SK-N-DZ (cell line): ENCODE measurements around the gene PAFAH1B2. TPM values are rescaled to one million over a fixed set of nuclear protein-coding genes. Genes with fewer than 3 reads are reported as not detected.
"Not testable (repeated sequence)": the region's sequence is repeated elsewhere in the genome, so short reads cannot be mapped to it uniquely, and the experiment has no call there.

Experiments
- DNase-seq: peaks from one replicate; pipeline ENCODE4 v3.0.0-alpha.2; 2015; ENCODE audit warnings: low spot score
- polyA plus RNA-seq, 2 experiments: library from polyadenylated mRNA; depleted of rRNA; stranded (reverse); fragments of >200 nt; gene quantifications; 2 replicates each; pipeline ENCODE4 v1.2.3, GENCODE V29; 2014

Gene PAFAH1B2
- polyA plus RNA-seq (2014; cell fraction: cytosol; rRNA removed): 32.6 and 33.7 TPM in 2 replicates
- 8.5 and 11.4 TPM in 2 replicates for polyA plus RNA-seq (2014; cell fraction: nucleus; rRNA removed)

- DNase-seq: peak; percentile 87
These were observed at the start of gene PAFAH1B2 for GRCh38 chr11:117143871-117144476. Gene PAFAH1B2 (plus strand): TSS chr11:117144287. CDS start chr11:117152448, 8,161 bp downstream.

- DNase-seq: no peak
These were observed 49.3 kb upstream of the PAFAH1B2 start for GRCh38 chr11:117094776-117095175.

- DNase-seq: no peak
These were observed 48.6 kb upstream of the PAFAH1B2 start for GRCh38 chr11:117095284-117096161.

GRCh38 chr11:117096201-117096991 lies 47.7 kb upstream of the PAFAH1B2 start:
- DNase-seq: no peak

GRCh38 chr11:117097014-117097388 lies 47.1 kb upstream of the PAFAH1B2 start:
- no peak for DNase-seq

DNA sequence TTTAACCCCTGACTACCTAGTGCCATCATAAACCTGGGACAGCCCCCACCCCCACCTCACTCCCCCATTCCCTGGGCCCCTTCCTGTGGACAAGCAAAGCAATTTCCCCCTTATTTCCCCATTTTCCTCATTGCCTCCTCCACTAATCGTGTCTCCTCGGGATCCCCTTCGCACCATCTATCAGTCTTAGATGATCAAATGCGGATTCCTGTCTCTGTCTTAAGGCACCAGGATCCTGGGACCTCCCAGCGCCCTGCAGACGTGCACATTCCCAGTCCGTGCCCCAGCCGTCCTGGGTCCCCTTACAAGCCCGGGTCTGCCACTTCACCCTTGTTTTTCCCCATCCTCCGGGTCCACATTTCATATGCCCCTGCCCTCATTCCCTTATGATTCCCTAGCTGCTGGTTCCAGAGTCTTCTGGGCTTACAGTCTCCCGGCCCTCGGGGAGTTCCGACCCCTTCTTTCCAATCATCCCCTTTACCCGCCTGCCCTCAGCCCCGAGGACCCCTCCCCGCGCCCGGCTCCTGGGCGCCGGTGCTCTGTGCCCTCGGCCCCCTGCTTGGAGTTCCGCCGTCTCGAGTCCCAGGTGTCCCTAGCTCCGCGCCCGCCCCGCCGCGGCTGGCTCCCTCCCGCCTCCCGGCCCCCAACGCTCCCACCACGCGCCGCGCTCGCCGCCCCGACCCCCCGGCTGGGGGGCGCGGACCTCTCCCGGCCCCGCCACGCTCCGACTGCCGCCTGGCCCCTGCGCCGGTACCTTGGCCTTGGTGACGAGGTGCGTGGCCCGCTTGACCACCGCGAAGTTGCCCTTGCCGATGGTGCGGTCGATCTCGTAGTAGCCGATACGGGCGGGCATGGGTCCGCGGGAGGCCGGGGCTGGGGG lies 46.5 kb upstream of the PAFAH1B2 start:
- no peak for DNase-seq

- peak; percentile 76 for DNase-seq
These were observed 45.5 kb upstream of the PAFAH1B2 start, which contains the start of gene SIK3 for GRCh38 chr11:117098269-117099232. Gene SIK3 (minus strand): TSS chr11:117098428. CDS start chr11:117098415, 13 bp downstream.

DNA sequence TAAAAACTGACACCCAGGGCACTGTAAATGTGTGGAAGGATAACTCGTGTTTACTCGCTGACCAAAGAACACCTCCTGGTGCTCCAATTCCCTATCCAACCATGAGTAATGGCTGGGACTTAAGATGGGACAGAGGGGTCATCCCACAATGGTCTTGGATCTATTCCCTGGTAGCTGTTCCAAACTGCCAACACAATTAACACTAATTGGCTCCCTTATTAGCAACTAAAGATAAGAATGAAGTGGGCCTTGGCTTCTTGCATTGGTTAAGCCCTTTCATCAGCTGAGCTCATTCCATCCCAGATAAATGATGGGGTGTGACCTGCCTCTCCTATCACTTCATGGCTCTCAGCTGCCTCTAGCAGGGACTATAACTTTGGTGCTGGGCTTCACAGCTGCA lies 44.4 kb upstream of the PAFAH1B2 start:
- no peak for DNase-seq

DNA sequence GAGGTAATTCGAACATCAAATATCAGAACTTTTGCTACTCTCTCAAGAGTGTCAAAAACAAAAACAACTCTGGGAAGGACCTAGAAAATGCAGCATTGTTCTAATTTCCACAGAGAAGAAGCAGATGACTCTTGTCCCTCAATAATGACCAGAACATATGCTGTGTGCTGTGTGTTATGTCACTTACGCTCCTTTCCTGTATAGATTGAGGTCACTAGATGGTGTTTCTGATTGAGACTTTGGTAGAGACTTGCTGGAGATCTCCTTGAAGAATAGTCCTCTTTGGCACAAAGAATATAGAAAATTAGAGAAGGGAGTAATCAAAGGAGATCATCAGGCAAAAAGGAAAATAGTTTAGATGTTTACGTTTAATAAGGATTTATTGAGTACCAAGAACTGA lies 43.5 kb upstream of the PAFAH1B2 start:
- DNase-seq: no peak

DNA sequence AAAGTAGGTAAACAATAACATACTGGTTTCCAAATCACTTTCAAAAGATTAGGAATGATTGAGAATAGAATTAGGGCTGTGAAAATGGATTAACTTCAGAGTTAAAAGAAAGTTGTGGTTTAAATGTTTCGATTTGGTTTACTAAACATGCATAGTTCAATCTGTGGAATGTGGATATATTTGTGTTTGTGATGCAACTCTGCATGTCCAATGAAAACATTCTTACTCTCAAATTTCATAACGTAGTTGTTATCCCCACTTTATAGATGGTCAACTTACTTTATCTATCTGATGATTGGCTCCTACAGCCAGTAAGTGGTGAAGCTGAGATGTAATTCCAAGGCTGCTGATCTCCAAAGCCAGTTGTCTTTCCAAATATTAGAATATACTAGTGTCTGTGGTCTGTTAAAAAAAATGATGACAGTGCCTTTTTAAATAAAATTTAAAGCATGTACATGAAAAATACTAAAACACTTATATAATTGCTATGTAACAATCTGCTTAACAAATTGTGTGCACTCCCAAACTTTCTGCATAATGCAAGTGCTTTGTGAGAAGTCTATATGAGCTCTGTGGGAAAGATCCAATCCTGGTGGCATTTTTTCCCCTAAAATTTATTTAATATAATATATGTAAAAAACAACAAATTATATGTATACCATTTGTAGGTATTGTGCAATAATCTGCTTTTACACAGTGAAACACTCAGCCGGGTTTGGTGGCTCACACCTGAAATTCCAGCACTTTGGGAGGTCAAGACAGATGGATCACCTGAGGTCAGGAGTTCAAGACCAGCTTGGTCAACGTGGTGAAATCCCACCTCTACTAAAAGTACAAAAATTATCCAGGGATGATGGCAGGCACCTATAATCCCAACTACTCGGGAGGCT lies 36.1 kb upstream of the PAFAH1B2 start:
- no peak for DNase-seq

DNA sequence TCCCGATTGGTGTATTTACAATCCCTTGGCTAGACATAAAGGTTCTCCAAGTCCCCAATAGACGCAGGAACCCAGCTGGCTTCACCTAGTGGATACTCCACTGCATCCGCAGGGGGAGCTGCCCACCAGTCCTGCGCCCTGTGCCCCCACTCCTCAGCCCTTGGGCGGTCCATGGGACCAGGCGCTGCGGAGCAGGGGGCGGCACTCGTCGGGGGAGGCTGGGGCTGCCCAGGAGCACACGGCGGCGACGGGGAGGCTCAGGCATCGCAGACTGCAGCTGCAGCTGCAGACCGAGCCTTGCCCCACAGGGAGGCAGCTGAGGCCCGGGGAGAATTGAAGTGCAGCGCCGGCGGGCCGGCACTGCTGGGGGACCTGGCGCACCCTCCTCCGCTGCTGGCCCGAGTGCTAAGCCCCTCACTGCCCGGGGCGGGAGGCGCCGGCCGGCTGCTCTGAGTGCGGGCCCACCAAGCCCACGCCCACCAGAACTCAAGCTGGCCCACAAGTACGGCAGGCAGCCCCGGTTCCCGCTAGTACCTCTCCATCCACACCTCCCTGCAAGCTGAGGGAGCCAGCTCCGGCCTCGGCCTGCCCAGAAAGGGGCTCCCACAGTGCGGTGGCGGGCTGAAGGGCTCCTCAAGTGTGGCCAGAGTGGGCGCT lies 33.7 kb upstream of the PAFAH1B2 start:
- DNase-seq: no peak

DNA sequence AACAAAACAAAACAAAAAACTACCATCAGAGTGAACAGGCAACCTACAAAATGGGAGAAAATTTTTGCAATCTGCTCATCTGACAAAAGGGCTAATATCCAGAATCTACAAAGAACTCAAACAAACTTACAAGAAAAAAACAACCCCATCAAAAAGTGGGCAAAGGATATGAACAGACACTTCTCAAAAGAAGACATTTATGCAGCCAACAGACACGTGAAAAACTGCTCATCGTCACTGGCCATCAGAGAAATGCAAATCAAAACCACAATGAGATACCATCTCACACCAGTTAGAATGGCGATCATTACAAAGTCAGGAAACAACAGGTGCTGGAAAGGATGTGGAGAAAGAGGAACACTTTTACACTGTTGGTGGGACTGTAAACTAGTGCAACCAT lies 31.6 kb upstream of the PAFAH1B2 start:
- not testable (repeated sequence) for DNase-seq

DNA sequence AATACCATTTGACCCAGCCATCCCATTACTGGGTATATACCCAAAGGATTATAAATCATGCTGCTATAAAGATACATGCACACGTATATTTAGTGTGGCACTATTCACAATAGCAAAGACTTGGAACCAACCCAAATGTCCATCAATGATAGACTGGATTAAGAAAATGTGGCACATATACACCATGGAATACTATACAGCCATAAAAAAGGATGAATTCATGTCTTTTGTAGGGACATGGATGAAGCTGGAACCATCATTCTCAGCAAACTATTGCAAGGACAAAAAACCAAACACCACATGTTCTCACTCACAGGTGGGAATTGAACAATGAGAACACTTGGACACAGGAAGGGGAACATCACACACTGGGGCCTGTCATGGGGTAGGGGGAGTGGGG lies 31.1 kb upstream of the PAFAH1B2 start:
- DNase-seq: not testable (repeated sequence)

GRCh38 chr11:117117681-117118080 lies 26.4 kb upstream of the PAFAH1B2 start:
- no peak for DNase-seq

- DNase-seq: no peak
These were observed 22.9 kb upstream of the PAFAH1B2 start for GRCh38 chr11:117121176-117121575.

GRCh38 chr11:117122556-117122955 lies 21.5 kb upstream of the PAFAH1B2 start:
- no peak for DNase-seq

DNA sequence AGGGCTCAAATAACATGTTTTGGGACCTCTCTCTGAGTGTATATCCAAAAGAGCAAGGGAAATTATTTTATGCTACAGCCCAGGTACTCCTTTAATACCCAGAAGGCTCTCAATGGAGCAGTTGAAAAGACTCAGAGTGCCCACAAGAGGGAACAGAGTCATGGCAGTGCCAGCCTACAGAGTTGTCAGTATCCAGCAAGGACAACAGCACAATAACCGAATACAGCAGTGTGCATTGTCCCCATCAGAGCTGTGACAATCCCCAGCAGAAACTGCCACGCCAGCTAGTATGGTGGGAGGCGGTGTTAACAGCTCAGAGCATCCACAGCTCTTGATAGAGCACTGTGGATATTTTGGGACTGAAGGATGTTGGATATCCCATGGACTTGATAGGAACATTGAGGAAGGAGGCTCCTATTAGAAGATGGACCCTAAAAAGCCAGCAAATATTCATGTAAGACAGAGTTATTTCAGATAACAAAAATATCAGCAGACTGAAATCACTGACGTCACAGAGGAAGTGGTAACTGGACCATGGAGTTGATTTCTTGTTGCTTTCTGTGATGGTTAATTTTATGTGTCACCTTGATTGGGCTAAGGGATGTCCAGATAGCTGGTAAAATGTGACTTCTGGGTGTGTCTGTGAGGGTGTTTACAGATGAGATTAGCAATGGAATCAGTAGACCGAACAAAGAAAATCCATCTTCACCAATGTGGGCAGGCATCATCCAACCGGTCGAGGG lies 17.7 kb upstream of the PAFAH1B2 start:
- DNase-seq: no peak
